Upper lobe of right lung (tissue), 1 donor: Measurements from ENCODE around the gene SEMA3E. TPM values are rescaled to one million over a fixed set of nuclear protein-coding genes. Genes with fewer than 3 reads are reported as not detected.

Experiments
- ATAC-seq: fragments of 200-7000 bp; cut with Tn5 transposase; one replicate; pipeline ENCODE4 v1.9.1; 2020; ENCODE audit warnings: mild to moderate bottlenecking, moderate library complexity
- DNase-seq: peaks from one replicate; pipeline ENCODE4 v3.0.0-alpha.2; 2020
- H3K27ac ChIP-seq: fragments of 200-600 bp; one replicate; pipeline ENCODE4 v1.8.0; 2022
- H3K27me3 ChIP-seq: fragments of 200-600 bp; one replicate; pipeline ENCODE4 v1.8.0; 2022; ENCODE audit warnings: mild to moderate bottlenecking
- H3K36me3 ChIP-seq: fragments of 200-600 bp; one replicate; pipeline ENCODE4 v1.8.0; 2022
- H3K4me1 ChIP-seq: fragments of 200-600 bp; one replicate; pipeline ENCODE4 v1.8.0; 2022
- H3K4me3 ChIP-seq: fragments of 200-600 bp; one replicate; pipeline ENCODE4 v1.8.0; 2022; ENCODE audit warnings: mild to moderate bottlenecking
- H3K9me3 ChIP-seq: fragments of 200-600 bp; one replicate; pipeline ENCODE4 v1.8.0; 2022
- CTCF ChIP-seq: fragments of 200-600 bp; IDR thresholded peaks from one replicate; pipeline ENCODE4 v1.8.0; 2022; ENCODE audit warnings: antibody characterized with exemption
- intact Hi-C: fragments of 100-400 bp; cut with DNase I; formaldehyde crosslinking; loops from one replicate; pipeline ENCODE4 v1.11.0; 2022
- total RNA-seq: library from RNA; stranded (reverse); fragmentation: NEBNext Ultra II Directional; extraction: Animal tissue kit (Norgen Biotek cat#: 25700); gene quantifications from one replicate; pipeline ENCODE4 v1.2.1, GENCODE V29; 2021
- donor health status: DM: no; HTN: yes; CAD: no; lungs with severe emphysema.

Gene SEMA3E
- total RNA-seq, 1 donor from 2014 or later = 11.9 TPM

GRCh38 chr7:83486536-83486935, 162.4 kb downstream of the SEMA3E start:
- TF ChIP-seq CTCF = no peak
- DNase-seq (no peak), ATAC-seq (no peak)
- no peak overlapping the region for H3K27ac ChIP-seq
- H3K4me3 ChIP-seq = no peak overlapping the region
- no peaks in the 10 kb centered on the region for H3K4me1 ChIP-seq
- intact Hi-C loops = no loop called here
- H3K36me3 ChIP-seq = no peaks in the 10 kb centered on the region
- no peaks in the 10 kb centered on the region for H3K27me3 ChIP-seq
- H3K9me3 ChIP-seq = no peaks in the 10 kb centered on the region

- no peaks in the 10 kb centered on the region for H3K27me3 ChIP-seq
- no peaks in the 10 kb centered on the region for H3K9me3 ChIP-seq
- H3K27ac ChIP-seq = no peak overlapping the region
- DNase-seq (no peak), ATAC-seq (no peak)
- H3K4me1 ChIP-seq = no peaks in the 10 kb centered on the region
- no peak for TF ChIP-seq CTCF
- H3K4me3 ChIP-seq = no peak overlapping the region
- intact Hi-C loops = no loop called here
- no peaks in the 10 kb centered on the region for H3K36me3 ChIP-seq
These were observed 164.1 kb downstream of the SEMA3E start for GRCh38 chr7:83484826-83485225.

- Histone ChIP-seq H3K36me3 (no peaks in the 10 kb centered on the region), H3K27me3 (no peaks in the 10 kb centered on the region), H3K4me1 (no peaks in the 10 kb centered on the region), H3K9me3 (no peaks in the 10 kb centered on the region), H3K4me3 (no peak overlapping the region), H3K27ac (no peak overlapping the region)
- intact Hi-C loops = no loop called here
- ATAC-seq (no peak), DNase-seq (no peak)
- TF ChIP-seq CTCF = no peak
These were observed 164.7 kb downstream of the SEMA3E start for GRCh38 chr7:83484266-83484665.

- Histone ChIP-seq H3K27me3 (no peaks in the 10 kb centered on the region), H3K4me1 (no peaks in the 10 kb centered on the region), H3K9me3 (no peaks in the 10 kb centered on the region), H3K4me3 (no peak overlapping the region), H3K36me3 (no peaks in the 10 kb centered on the region), H3K27ac (no peak overlapping the region)
- intact Hi-C loops = no loop called here
- no peak for DNase-seq
- ATAC-seq = no peak
- TF ChIP-seq CTCF = no peak
These were observed 170.3 kb downstream of the SEMA3E start for GRCh38 chr7:83478616-83479015.

- DNase-seq (no peak), ATAC-seq (no peak)
- H3K27me3 ChIP-seq = no peaks in the 10 kb centered on the region
- intact Hi-C loops = no loop called here
- no peaks in the 10 kb centered on the region for H3K36me3 ChIP-seq
- no peak for TF ChIP-seq CTCF
- H3K27ac ChIP-seq = no peak overlapping the region
- H3K4me1 ChIP-seq = no peaks in the 10 kb centered on the region
- H3K4me3 ChIP-seq = no peak overlapping the region
- no peaks in the 10 kb centered on the region for H3K9me3 ChIP-seq
These were observed 172.4 kb downstream of the SEMA3E start for GRCh38 chr7:83476511-83477050.

GRCh38 chr7:83475420-83475819, 173.5 kb downstream of the SEMA3E start:
- Histone ChIP-seq H3K4me3 (no peak overlapping the region), H3K27ac (no peak overlapping the region), H3K36me3 (no peaks in the 10 kb centered on the region), H3K9me3 (no peaks in the 10 kb centered on the region), H3K27me3 (no peaks in the 10 kb centered on the region), H3K4me1 (no peaks in the 10 kb centered on the region)
- intact Hi-C loops = no loop called here
- DNase-seq (no peak), ATAC-seq (no peak)
- no peak for TF ChIP-seq CTCF
